ENCODE measurements around the gene MAGEB10. TPM values are rescaled to one million over a fixed set of nuclear protein-coding genes. Genes with fewer than 3 reads are reported as not detected.

Gene MAGEB10
- polyA plus RNA-seq, 3 donors: not detected

GRCh38 chrX:27815209-27815608 is 7.4 kb downstream of the MAGEB10 start:
- no peaks in the 10 kb centered on the region for H3K36me3 ChIP-seq (replicated peaks in 1 of 2; ENCODE audit: control insufficient read depth in 1 of 2, insufficient read depth in 2 of 2, low read length in 2 of 2)
- H3K9me3 ChIP-seq (replicated peaks in 1 of 2; ENCODE audit: control insufficient read depth in 1 of 2, insufficient read depth in 1 of 2, low read length in 2 of 2): peaks cover 0 to 3% of the 10 kb centered on the region in 2 donors
- Mint-ChIP-seq H3K27ac (no peak overlapping the region), H3K36me3 (no peaks in the 10 kb centered on the region), H3K4me1 (no peaks in the 10 kb centered on the region), H3K27me3 (ENCODE audit: low read depth in 3 of 3) (peaks cover 0 to 2% (median 0%) of the 10 kb centered on the region in 3 donors), H3K4me3 (no peak overlapping the region), H3K9me3 (peaks cover 0 to 11% (median 6%) of the 10 kb centered on the region in 7 donors)
- no peaks in the 10 kb centered on the region for H3K27me3 ChIP-seq (ENCODE audit: control insufficient read depth in 2 of 2, insufficient read depth in 2 of 2, low read length in 2 of 2)
- no peak overlapping the region for H2AFZ ChIP-seq (ENCODE audit: insufficient read depth, low read depth, low read length, poor library complexity, severe bottlenecking)
- DNase-seq: no peak
- H3K4me1 ChIP-seq (ENCODE audit: control insufficient read depth in 1 of 2, insufficient read depth in 2 of 2, low read length in 2 of 2): no peaks in the 10 kb centered on the region
- no peaks in the 10 kb centered on the region for H3K79me2 ChIP-seq (ENCODE audit: insufficient read depth, low read length)
- TF ChIP-seq CTCF (IDR thresholded peaks at IDR 0.05): no peak
- H3K4me2 ChIP-seq (replicated peaks; ENCODE audit: extremely low read depth, low read length, poor library complexity, severe bottlenecking): no peak overlapping the region
- no peak overlapping the region for H3K9ac ChIP-seq (ENCODE audit: insufficient read depth, low read length, poor library complexity, severe bottlenecking)
- intact Hi-C loops (cut with micrococcal nuclease): no loop called here
- no peak overlapping the region for H3K4me3 ChIP-seq (replicated peaks in 1 of 3; ENCODE audit: low read depth in 2 of 3, low read length in 3 of 3)
- H4K20me1 ChIP-seq (ENCODE audit: insufficient read depth, low read length): no peaks in the 10 kb centered on the region
- H3K27ac ChIP-seq (ENCODE audit: low read depth in 1 of 2, low read length in 2 of 2): no peak overlapping the region

GRCh38 chrX:27823812-27824211 is 16.0 kb downstream of the MAGEB10 start:
- Histone ChIP-seq H3K27ac (ENCODE audit: low read depth in 1 of 2, low read length in 2 of 2) (no peak overlapping the region), H3K27me3 (ENCODE audit: control insufficient read depth in 2 of 2, insufficient read depth in 2 of 2, low read length in 2 of 2) (no peaks in the 10 kb centered on the region), H3K4me3 (replicated peaks in 1 of 3; ENCODE audit: low read depth in 2 of 3, low read length in 3 of 3) (no peak overlapping the region), H3K79me2 (ENCODE audit: insufficient read depth, low read length) (no peaks in the 10 kb centered on the region), H3K36me3 (replicated peaks in 1 of 2; ENCODE audit: control insufficient read depth in 1 of 2, insufficient read depth in 2 of 2, low read length in 2 of 2) (no peaks in the 10 kb centered on the region), H3K4me2 (replicated peaks; ENCODE audit: extremely low read depth, low read length, poor library complexity, severe bottlenecking) (no peak overlapping the region), H3K9ac (ENCODE audit: insufficient read depth, low read length, poor library complexity, severe bottlenecking) (no peak overlapping the region), H3K9me3 (replicated peaks in 1 of 2; ENCODE audit: control insufficient read depth in 1 of 2, insufficient read depth in 1 of 2, low read length in 2 of 2) (peaks cover 0 to 7% of the 10 kb centered on the region in 2 donors), H4K20me1 (ENCODE audit: insufficient read depth, low read length) (no peaks in the 10 kb centered on the region), H3K4me1 (ENCODE audit: control insufficient read depth in 1 of 2, insufficient read depth in 2 of 2, low read length in 2 of 2) (no peaks in the 10 kb centered on the region), H2AFZ (ENCODE audit: insufficient read depth, low read depth, low read length, poor library complexity, severe bottlenecking) (no peak overlapping the region)
- no peak for DNase-seq
- Mint-ChIP-seq H3K27me3 (ENCODE audit: low read depth in 3 of 3) (peaks cover 0 to 2% (median 0%) of the 10 kb centered on the region in 3 donors), H3K27ac (no peak overlapping the region), H3K4me1 (no peaks in the 10 kb centered on the region), H3K4me3 (no peak overlapping the region), H3K9me3 (peaks cover 0 to 5% (median 3%) of the 10 kb centered on the region in 7 donors), H3K36me3 (no peaks in the 10 kb centered on the region)
- intact Hi-C loops (cut with micrococcal nuclease): no loop called here
- no peak for TF ChIP-seq CTCF (IDR thresholded peaks at IDR 0.05)
- WGBS (ENCODE audit: insufficient coverage): no CpG with 5 or more reads among the region's 1 CpG
